GM12865 (cell line): ENCODE results near the gene RAB13.

Source experiments
- DNase-seq: peaks from one replicate; pipeline ENCODE4 v3.0.0; 2010; ENCODE audit warnings: low read depth
- H3K4me3 ChIP-seq: 2 replicates; pipeline ENCODE4 v1.5.1; 2011; ENCODE audit warnings: mild to moderate bottlenecking, low read depth, low read length, control low read depth
- CTCF ChIP-seq: IDR thresholded peaks from 2 replicates; pipeline ENCODE4 v1.5.1; 2011; ENCODE audit warnings: low read length, control low read depth, low read depth, inconsistent platforms; ENCODE audit not compliant: insufficient read depth; ENCODE audit errors: missing control alignments

RAB13 gene

GRCh38 chr1:153967107-153967999, 18.8 kb downstream of the RAB13 start, which contains the start of gene CREB3L4:
CREB3L4 (plus strand) TSS chr1:153967902; CDS start chr1:153968526, 624 bp downstream.
- DNase-seq, result peak; percentile 99
- H3K4me3 ChIP-seq, result peak within 1 kb of the TSS; percentile 81
- TF ChIP-seq CTCF, result peak; percentile 41

- TF ChIP-seq CTCF, result no peak
- DNase-seq, result no peak
- H3K4me3 ChIP-seq, result peak overlapping the region; percentile 83
These were observed 22.2 kb downstream of the RAB13 start for GRCh38 chr1:153963850-153964331.

GRCh38 chr1:153963030-153963849, 22.9 kb downstream of the RAB13 start, which contains the start of gene SLC39A1:
SLC39A1 (minus strand) TSS chr1:153963537; CDS start chr1:153962715, 822 bp downstream.
- DNase-seq, result peak; percentile 96
- no peak for TF ChIP-seq CTCF
- H3K4me3 ChIP-seq, result peak within 1 kb of the TSS; percentile 83

GRCh38 chr1:153962088-153963029, 23.8 kb downstream of the RAB13 start:
- H3K4me3 ChIP-seq, result peak overlapping the region; percentile 83
- TF ChIP-seq CTCF, result peak; percentile 7
- peak; percentile 53 for DNase-seq

- no peak for TF ChIP-seq CTCF
- no peak for DNase-seq
- peak overlapping the region; percentile 83 for H3K4me3 ChIP-seq
These were observed 24.7 kb downstream of the RAB13 start for GRCh38 chr1:153961421-153961820.

GRCh38 chr1:153960206-153960605, 25.9 kb downstream of the RAB13 start:
- no peak overlapping the region for H3K4me3 ChIP-seq
- no peak for DNase-seq
- no peak for TF ChIP-seq CTCF
